Measurements from ENCODE around the gene FNIP2. TPM values are rescaled to one million over a fixed set of nuclear protein-coding genes. Genes with fewer than 3 reads are reported as not detected.

FNIP2 gene
- total RNA-seq, 6 experiments from 2014 or later: 14.1 to 22.2 (median 18.2) TPM

GRCh38 chr4:158724637-158725036 is 44.2 kb upstream of the FNIP2 start:
- H3K27me3 Mint-ChIP-seq (ENCODE audit: insufficient read depth): peaks cover 3% of the 10 kb centered on the region
- H3K36me3 Mint-ChIP-seq (ENCODE audit: low read depth): peaks cover 20% of the 10 kb centered on the region
- no peaks in the 10 kb centered on the region for H3K9me3 Mint-ChIP-seq
- DNase-seq: no peak
- H3K4me3 Mint-ChIP-seq: no peak overlapping the region; the same call in 1 of the 2 replicates
- no peak overlapping the region for H3K27ac Mint-ChIP-seq
- H3K4me1 Mint-ChIP-seq (ENCODE audit: low read depth): peaks cover 25% of the 10 kb centered on the region
- no peak for TF ChIP-seq CTCF (IDR thresholded peaks at IDR 0.05)

GRCh38 chr4:158726633-158727032 is 42.2 kb upstream of the FNIP2 start:
- Mint-ChIP-seq H3K36me3 (ENCODE audit: low read depth) (peaks cover 9% of the 10 kb centered on the region), H3K27ac (no peak overlapping the region), H3K4me1 (ENCODE audit: low read depth) (peaks cover 26% of the 10 kb centered on the region), H3K27me3 (ENCODE audit: insufficient read depth) (peaks cover 3% of the 10 kb centered on the region), H3K4me3 (no peak overlapping the region), H3K9me3 (no peaks in the 10 kb centered on the region)
- no peak for DNase-seq
- no peak for TF ChIP-seq CTCF (IDR thresholded peaks at IDR 0.05)

GRCh38 chr4:158728236-158728635 is 40.6 kb upstream of the FNIP2 start:
- DNase-seq: no peak
- no peaks in the 10 kb centered on the region for H3K9me3 Mint-ChIP-seq
- no peak for TF ChIP-seq CTCF (IDR thresholded peaks at IDR 0.05)
- H3K4me3 Mint-ChIP-seq: no peak overlapping the region
- peaks cover 3% of the 10 kb centered on the region for H3K27me3 Mint-ChIP-seq (ENCODE audit: insufficient read depth)
- H3K27ac Mint-ChIP-seq: no peak overlapping the region
- H3K4me1 Mint-ChIP-seq (ENCODE audit: low read depth): peaks cover 16% of the 10 kb centered on the region
- no peaks in the 10 kb centered on the region for H3K36me3 Mint-ChIP-seq (ENCODE audit: low read depth)

DNA sequence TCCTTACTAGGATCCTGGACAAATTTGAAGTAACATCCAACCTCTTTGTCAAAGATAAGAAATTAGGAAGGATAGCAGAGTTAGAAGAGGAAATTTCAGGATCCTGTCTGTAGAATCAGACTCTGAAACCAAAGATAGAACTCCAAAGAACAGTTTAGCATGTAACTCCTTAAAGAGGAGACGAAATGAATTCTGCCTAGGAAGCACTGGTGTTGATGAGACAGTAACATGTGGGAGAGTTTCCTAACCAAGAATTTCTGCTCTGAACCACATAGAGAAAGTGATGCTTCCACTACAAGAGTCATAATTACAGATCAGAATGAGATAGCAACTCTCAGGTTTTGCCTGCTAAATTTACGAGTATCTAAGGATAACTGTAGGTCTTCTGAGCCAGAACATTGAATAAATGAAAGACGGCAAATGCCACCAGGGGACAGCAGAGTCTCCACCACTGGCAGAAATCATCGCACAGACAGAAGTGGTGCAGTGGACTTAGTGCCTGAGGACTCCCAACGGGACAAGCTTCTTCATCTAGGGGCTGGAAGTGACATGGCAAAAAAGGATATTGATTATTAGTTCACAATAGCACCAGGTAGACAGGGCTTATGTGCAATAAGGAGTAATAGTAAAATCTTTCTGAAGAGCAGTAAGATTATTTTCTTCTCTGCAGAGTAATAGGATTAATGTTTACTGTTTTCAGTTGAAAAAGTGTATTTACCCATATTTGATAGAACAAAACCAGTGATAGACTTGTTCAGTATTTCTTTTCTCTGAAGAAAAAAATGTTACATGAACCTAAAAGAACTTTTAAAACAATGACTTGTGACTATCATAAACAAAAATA is 38.9 kb upstream of the FNIP2 start:
- Mint-ChIP-seq H3K9me3 (no peaks in the 10 kb centered on the region), H3K36me3 (ENCODE audit: low read depth) (no peaks in the 10 kb centered on the region), H3K4me1 (ENCODE audit: low read depth) (peaks cover 16% of the 10 kb centered on the region), H3K27me3 (ENCODE audit: insufficient read depth) (peaks cover 3% of the 10 kb centered on the region), H3K27ac (no peak overlapping the region), H3K4me3 (no peak overlapping the region)
- TF ChIP-seq CTCF (IDR thresholded peaks at IDR 0.05): peak; percentile 91
- peak; percentile 68 for DNase-seq

DNA sequence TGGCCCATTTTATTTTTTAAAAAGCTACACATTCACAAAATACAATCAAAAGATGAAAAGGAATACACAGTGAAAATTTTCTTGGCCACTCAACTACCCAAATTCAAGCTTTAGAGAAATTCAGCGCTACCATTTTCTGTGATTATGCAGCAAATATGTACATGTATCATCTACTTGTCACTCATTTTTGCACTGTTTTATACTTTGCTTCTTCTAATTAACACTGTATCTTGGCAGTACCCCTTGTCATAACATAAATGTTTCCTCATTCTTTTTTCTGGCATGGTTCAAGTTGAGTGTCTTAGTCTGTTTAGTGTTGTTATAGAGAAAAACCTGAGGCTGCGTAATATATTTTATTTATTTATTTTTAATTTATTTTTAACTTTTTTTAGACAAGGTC is 30.0 kb upstream of the FNIP2 start:
- H3K27ac Mint-ChIP-seq: no peak overlapping the region
- H3K4me1 Mint-ChIP-seq (ENCODE audit: low read depth): no peaks in the 10 kb centered on the region
- no peaks in the 10 kb centered on the region for H3K36me3 Mint-ChIP-seq (ENCODE audit: low read depth)
- peaks cover 2% of the 10 kb centered on the region; the same call in 1 of the 2 replicates for H3K27me3 Mint-ChIP-seq (ENCODE audit: insufficient read depth)
- no peak for DNase-seq
- TF ChIP-seq CTCF (IDR thresholded peaks at IDR 0.05): no peak
- no peak overlapping the region for H3K4me3 Mint-ChIP-seq
- no peaks in the 10 kb centered on the region for H3K9me3 Mint-ChIP-seq
